Measurements from ENCODE around the gene URM1.

URM1 gene

GRCh38 chr9:128339761-128340690, 31.1 kb upstream of the URM1 start, which contains the start of gene SLC27A4:
Gene SLC27A4, plus strand, starts transcription at chr9:128340527. Its CDS starts 2,606 bp downstream, at chr9:128343133.
- Histone ChIP-seq H4K20me1 (ENCODE audit: insufficient read depth, low read length, poor library complexity, severe bottlenecking) (no peaks in the 10 kb centered on the region), H3K9me3 (ENCODE audit: insufficient read depth, low read depth, low read length) (no peaks in the 10 kb centered on the region), H2AFZ (ENCODE audit: low read length) (peak within 1 kb of the TSS; percentile 82), H3K79me2 (ENCODE audit: insufficient read depth, low read length) (no peaks in the 10 kb centered on the region), H3K9me2 (replicated peaks; ENCODE audit: low read depth, low read length) (no peaks in the 10 kb centered on the region), H3K4me3 (ENCODE audit: low read length, poor library complexity, severe bottlenecking) (peak within 1 kb of the TSS; percentile 76), H3K4me2 (ENCODE audit: low read depth, low read length, poor library complexity, severe bottlenecking) (peak within 1 kb of the TSS; percentile 97), H3F3A (ENCODE audit: low read depth) (no peaks in the 10 kb centered on the region), H3K9ac (ENCODE audit: low read depth, low read length, poor library complexity, severe bottlenecking) (peak within 1 kb of the TSS; percentile 65), H3K4me1 (ENCODE audit: insufficient read depth, low read length, poor library complexity, severe bottlenecking) (peaks cover 6% of the 10 kb centered on the region), H3K36me3 (ENCODE audit: insufficient read depth, low read length) (no peaks in the 10 kb centered on the region), H3K27me3 (ENCODE audit: insufficient read depth, low read length, poor library complexity, severe bottlenecking) (no peaks in the 10 kb centered on the region)
- TF ChIP-seq EZH2phosphoT487 (IDR thresholded peaks at IDR 0.05; ENCODE audit: borderline replicate concordance) (no peak), CTCF (conservative IDR thresholded peaks at IDR 0.05; ENCODE audit: low read length) (no peak)

- Histone ChIP-seq H3K9ac (ENCODE audit: low read depth, low read length, poor library complexity, severe bottlenecking) (peak overlapping the region; percentile 65), H3K9me3 (ENCODE audit: insufficient read depth, low read depth, low read length) (no peaks in the 10 kb centered on the region), H3K4me3 (ENCODE audit: low read length, poor library complexity, severe bottlenecking) (peak overlapping the region; percentile 76), H3K9me2 (replicated peaks; ENCODE audit: low read depth, low read length) (no peaks in the 10 kb centered on the region), H3K4me2 (ENCODE audit: low read depth, low read length, poor library complexity, severe bottlenecking) (peak overlapping the region; percentile 97), H3K36me3 (ENCODE audit: insufficient read depth, low read length) (no peaks in the 10 kb centered on the region), H4K20me1 (ENCODE audit: insufficient read depth, low read length, poor library complexity, severe bottlenecking) (no peaks in the 10 kb centered on the region), H2AFZ (ENCODE audit: low read length) (peak overlapping the region; percentile 68), H3K79me2 (ENCODE audit: insufficient read depth, low read length) (no peaks in the 10 kb centered on the region), H3K4me1 (ENCODE audit: insufficient read depth, low read length, poor library complexity, severe bottlenecking) (peaks cover 6% of the 10 kb centered on the region), H3F3A (ENCODE audit: low read depth) (no peaks in the 10 kb centered on the region), H3K27me3 (ENCODE audit: insufficient read depth, low read length, poor library complexity, severe bottlenecking) (no peaks in the 10 kb centered on the region)
- TF ChIP-seq CTCF (conservative IDR thresholded peaks at IDR 0.05; ENCODE audit: low read length), result no peak
- no peak for TF ChIP-seq EZH2phosphoT487 (IDR thresholded peaks at IDR 0.05; ENCODE audit: borderline replicate concordance)
Measured at GRCh38 chr9:128340691-128341434, 30.3 kb upstream of the URM1 start.

GRCh38 chr9:128341435-128341849, 29.7 kb upstream of the URM1 start:
- Histone ChIP-seq H3K9me3 (ENCODE audit: insufficient read depth, low read depth, low read length) (no peaks in the 10 kb centered on the region), H3K9ac (ENCODE audit: low read depth, low read length, poor library complexity, severe bottlenecking) (peak overlapping the region; percentile 65), H3K36me3 (ENCODE audit: insufficient read depth, low read length) (no peaks in the 10 kb centered on the region), H3F3A (ENCODE audit: low read depth) (no peaks in the 10 kb centered on the region), H3K4me1 (ENCODE audit: insufficient read depth, low read length, poor library complexity, severe bottlenecking) (peaks cover 6% of the 10 kb centered on the region), H4K20me1 (ENCODE audit: insufficient read depth, low read length, poor library complexity, severe bottlenecking) (no peaks in the 10 kb centered on the region), H2AFZ (ENCODE audit: low read length) (peak overlapping the region; percentile 68), H3K4me2 (ENCODE audit: low read depth, low read length, poor library complexity, severe bottlenecking) (peak overlapping the region; percentile 97), H3K27me3 (ENCODE audit: insufficient read depth, low read length, poor library complexity, severe bottlenecking) (no peaks in the 10 kb centered on the region), H3K4me3 (ENCODE audit: low read length, poor library complexity, severe bottlenecking) (peak overlapping the region; percentile 76), H3K9me2 (replicated peaks; ENCODE audit: low read depth, low read length) (no peaks in the 10 kb centered on the region), H3K79me2 (ENCODE audit: insufficient read depth, low read length) (no peaks in the 10 kb centered on the region)
- peak; percentile 73 for TF ChIP-seq CTCF (conservative IDR thresholded peaks at IDR 0.05; ENCODE audit: low read length)
- no peak for TF ChIP-seq EZH2phosphoT487 (IDR thresholded peaks at IDR 0.05; ENCODE audit: borderline replicate concordance)

All from Loucy (cell line).